A549 (cell line): ENCODE measurements around the gene UBA52. TPM values are rescaled to one million over a fixed set of nuclear protein-coding genes. Genes with fewer than 3 reads are reported as not detected.

ENCODE experiments used
- ATAC-seq, 2 experiments: fragments of 200-7000 bp in 1 of 2; fragments of >200 bp in 1 of 2; cut with Nextera tagmentation in 1 of 2; cut with Tn5 transposase in 1 of 2; 3 replicates each; pipeline versions ENCODE4 v1.8.0 to v1.9.1; 2018 to 2020; ENCODE audit warnings: mild to moderate bottlenecking in 1 of 2, moderate library complexity in 1 of 2
- CTCF ChIA-PET: fragments of 300-600 bp; sonication (Branson Sonifier 250); formaldehyde crosslinking; extraction: SDS; loops from one replicate; lab custom pipeline; 2021; ENCODE audit warnings: antibody characterized with exemption, inconsistent platforms; lab: Yijun Ruan, JAX
- POLR2A ChIA-PET: fragments of 350-600 bp; formaldehyde crosslinking; extraction: SDS; loops from one replicate; lab custom pipeline; 2021; ENCODE audit warnings: antibody characterized with exemption, inconsistent platforms; lab: Yijun Ruan, JAX
- DNase-seq, 2 experiments: peaks; one replicate each; pipeline versions ENCODE4 v3.0.0 to v3.0.0-alpha.2; 2011 to 2016; ENCODE audit warnings: low read depth in 1 of 2, low spot score in 1 of 2
- FAIRE-seq: peaks from 2 replicates; lab custom pipeline; 2011; peaks lifted over from hg19 to GRCh38; lab: Jason Lieb, UNC
- H3K27ac ChIP-seq, 2 experiments: fragments of >200 bp; sonication (Bioruptor Twin); formaldehyde crosslinking; 3 replicates each; pipeline ENCODE4 v1.5.1; 2016 to 2017
- H3K4me1 ChIP-seq: fragments of >200 bp; sonication (Bioruptor Twin); formaldehyde crosslinking; 3 replicates; pipeline ENCODE4 v1.6.1; 2016
- H3K4me2 ChIP-seq: fragments of >200 bp; sonication (Bioruptor Twin); formaldehyde crosslinking; 3 replicates; pipeline ENCODE4 v1.6.1; 2016
- H3K4me3 ChIP-seq: fragments of >200 bp; sonication (Bioruptor Twin); formaldehyde crosslinking; 3 replicates; pipeline ENCODE4 v1.5.1; 2016
- H3K9me3 ChIP-seq: fragments of >200 bp; sonication (Bioruptor Twin); formaldehyde crosslinking; 3 replicates; pipeline ENCODE4 v1.6.1; 2016
- ATOH8 ChIP-seq: fragments of 250-450 bp; sonication (Bioruptor Pico); IDR thresholded peaks from 2 replicates; pipeline ENCODE4 v1.5.0; 2020; ENCODE audit warnings: low read depth, mild to moderate bottlenecking, moderate library complexity
- CBX8 ChIP-seq: fragments of 200-600 bp; sonication (generic); IDR thresholded peaks from 2 replicates; pipeline ENCODE4 v1.6.1; 2016
- CHD4 ChIP-seq: fragments of 200-600 bp; sonication (generic); IDR thresholded peaks from 2 replicates; pipeline ENCODE4 v1.6.1; 2016; ENCODE audit warnings: antibody characterized with exemption, mild to moderate bottlenecking, borderline replicate concordance
- CTCF ChIP-seq: fragments of >200 bp; sonication (Bioruptor Twin); formaldehyde crosslinking; IDR thresholded peaks from 3 replicates; pipeline ENCODE4 v1.5.1; 2016
- FOSB ChIP-seq: fragments of 250-450 bp; sonication (Bioruptor Pico); IDR thresholded peaks from 2 replicates; pipeline ENCODE4 v1.5.0; 2020; ENCODE audit warnings: mild to moderate bottlenecking, moderate library complexity
- FOSL2 ChIP-seq, 2 experiments: fragments of 450-650 bp in 1 of 2; fragments of >200 bp in 1 of 2; sonication (Bioruptor Twin) in 1 of 2; formaldehyde crosslinking; IDR thresholded peaks; 2 replicates each; pipeline versions ENCODE4 v1.5.0 to v1.6.1; 2016 to 2020; ENCODE audit warnings: mild to moderate bottlenecking in 1 of 2, moderate library complexity in 1 of 2
- FOXS1 ChIP-seq: fragments of 250-450 bp; sonication (Bioruptor Pico); IDR thresholded peaks from 2 replicates; pipeline ENCODE4 v1.5.0; 2020; ENCODE audit warnings: mild to moderate bottlenecking, moderate library complexity
- HOXA7 ChIP-seq: fragments of 250-450 bp; sonication (Bioruptor Pico); IDR thresholded peaks from 2 replicates; pipeline ENCODE4 v1.5.0; 2020; ENCODE audit warnings: mild to moderate bottlenecking, moderate library complexity
- HOXB13 ChIP-seq: fragments of 250-450 bp; sonication (Bioruptor Pico); IDR thresholded peaks from 2 replicates; pipeline ENCODE4 v1.5.0; 2020; ENCODE audit warnings: low read depth, mild to moderate bottlenecking, moderate library complexity
- KDM5A ChIP-seq: fragments of 200-600 bp; sonication (generic); IDR thresholded peaks from 2 replicates; pipeline ENCODE4 v1.6.1; 2016; ENCODE audit warnings: antibody characterized with exemption, mild to moderate bottlenecking
- MAX ChIP-seq: IDR thresholded peaks from 2 replicates; pipeline ENCODE4 v1.6.1; 2012
- MAZ ChIP-seq: fragments of 150-350 bp; IDR thresholded peaks from 2 replicates; pipeline ENCODE4 v1.6.1; 2014; ENCODE audit warnings: antibody characterized with exemption, low read depth, low read length, borderline replicate concordance
- NFE2L2 ChIP-seq: fragments of 150-350 bp; conservative IDR thresholded peaks from 2 replicates; pipeline ENCODE4 v1.6.1; 2014; ENCODE audit warnings: low read length
- NR3C1 ChIP-seq: fragments of >200 bp; sonication (Bioruptor Twin); formaldehyde crosslinking; IDR thresholded peaks from 3 replicates; pipeline ENCODE4 v1.6.1; 2017
- PBX3 ChIP-seq: IDR thresholded peaks from 2 replicates; pipeline ENCODE4 v1.6.1; 2012
- POLR2A ChIP-seq: IDR thresholded peaks from 2 replicates; pipeline ENCODE4 v1.6.1; 2012; ENCODE audit warnings: mild to moderate bottlenecking, low read length
- POLR2AphosphoS2 ChIP-seq: conservative IDR thresholded peaks from 2 replicates; pipeline ENCODE4 v1.6.1; 2012; ENCODE audit warnings: low read length, improper control_type of control experiment, inconsistent platforms
- RAD21 ChIP-seq, 2 experiments: fragments of >200 bp in 1 of 2; sonication (Bioruptor Twin) in 1 of 2; formaldehyde crosslinking in 1 of 2; IDR thresholded peaks in 1 of 2; conservative IDR thresholded peaks in 1 of 2; 2 replicates in 1 of 2; 3 replicates in 1 of 2; pipeline ENCODE4 v1.6.1; 2012 to 2018; ENCODE audit warnings: inconsistent platforms in 1 of 2
- RARB ChIP-seq: fragments of 250-450 bp; sonication (Bioruptor Pico); IDR thresholded peaks from 2 replicates; pipeline ENCODE4 v1.8.0; 2021; ENCODE audit warnings: mild to moderate bottlenecking, moderate library complexity
- RFX5 ChIP-seq: fragments of 450-650 bp; IDR thresholded peaks from 2 replicates; pipeline ENCODE4 v1.7.1; 2014; ENCODE audit warnings: antibody characterized with exemption, mild to moderate bottlenecking, moderate library complexity
- RNF2 ChIP-seq: fragments of 200-600 bp; sonication (generic); IDR thresholded peaks from 2 replicates; pipeline ENCODE4 v1.6.1; 2016; ENCODE audit warnings: low read depth, mild to moderate bottlenecking, antibody characterized with exemption, moderate library complexity, borderline replicate concordance
- SMC3 ChIP-seq: fragments of >200 bp; sonication (Bioruptor Twin); formaldehyde crosslinking; IDR thresholded peaks from 3 replicates; pipeline ENCODE4 v1.6.1; 2018; ENCODE audit warnings: inconsistent platforms
- TP53 ChIP-seq: fragments of 250-450 bp; sonication (Bioruptor Pico); IDR thresholded peaks from 2 replicates; pipeline ENCODE4 v1.5.0; 2021; ENCODE audit warnings: mild to moderate bottlenecking, moderate library complexity
- ZFP36 ChIP-seq: fragments of 450-650 bp; IDR thresholded peaks from 2 replicates; pipeline ENCODE4 v1.6.1; 2014; ENCODE audit warnings: borderline replicate concordance; ENCODE audit not compliant: partially characterized antibody
- ZSCAN20 ChIP-seq: fragments of 250-450 bp; sonication (Bioruptor Pico); IDR thresholded peaks from 2 replicates; pipeline ENCODE4 v1.8.0; 2022; ENCODE audit warnings: mild to moderate bottlenecking, moderate library complexity
- WGBS: methylation state at CpG from one replicate; pipeline ENCODE4 v1.1.6; 2017; ENCODE audit errors: missing lambda C conversion rate; 5-methylcytosine and 5-hydroxymethylcytosine counted together
- polyA plus RNA-seq, 4 experiments: library from polyadenylated mRNA; depleted of rRNA in 3 of 4; stranded (reverse); fragments of >200 nt; fragmentation: RNase III in 1 of 4; extraction: RNeasy Plus Mini Kit Qiagen cat#74134 plus additional on column Dnase treatment in 1 of 4; gene quantifications; 2 replicates in 3 of 4; 3 replicates in 1 of 4; pipeline ENCODE4 v1.2.3, GENCODE V29; 2011 to 2017

Gene UBA52
- polyA plus RNA-seq, 2 of the 4 experiments (the other 2 are of a cell fraction), result 888 to 942 TPM

- no peak for DNase-seq
- FAIRE-seq, result no peak
Observed at GRCh38 chr19:18558604-18559003, 13.1 kb upstream of the UBA52 start.

GRCh38 chr19:18559685-18560084, 12.0 kb upstream of the UBA52 start:
- FAIRE-seq (no peak), DNase-seq (no peak), ATAC-seq (no peak)
- ChIA-PET POLR2A (no interaction called here), CTCF (interaction anchor here (1.5 kb wide), 1 partner anchor 29 kb away, joined by 5 read pairs; the partner anchor contains the start of gene REX1BD)
- Histone ChIP-seq H3K9me3 (no peaks in the 10 kb centered on the region), H3K4me1 (peaks cover 11% of the 10 kb centered on the region; the same call in 2 of the 3 replicates), H3K27ac (no peak overlapping the region), H3K4me2 (peak overlapping the region; percentile 88; the same call in 1 of the 3 replicates), H3K4me3 (no peak overlapping the region)
- no peak for TF ChIP-seq POLR2A
- TF ChIP-seq KDM5A, result no peak
- TF ChIP-seq MAX, result no peak
- 76% methylated on average over 5 of the region's 5 CpGs for WGBS

More at GRCh38 chr19:18558604-18559003, 13.1 kb upstream of the UBA52 start:
- Histone ChIP-seq H3K27ac (peak overlapping the region; percentile 84 to 96), H3K4me3 (peak overlapping the region; percentile 81), H3K4me2 (peak overlapping the region; percentile 88), H3K4me1 (peaks cover 11% of the 10 kb centered on the region; the same call in 2 of the 3 replicates), H3K9me3 (no peaks in the 10 kb centered on the region)
- ChIA-PET POLR2A (interaction anchor here (1.4 kb wide), 2 partner anchors 13 to 38 kb away, joined by 4 to 13 read pairs; partner anchors contain the start of gene UBA52), CTCF (interaction anchor here (0.8 to 1.5 kb wide), 3 partner anchors 30 to 108 kb away, joined by 3 to 5 read pairs (median 5); partner anchors contain the start of gene REX1BD)
- 41% methylated on average over 3 of the region's 3 CpGs for WGBS
- TF ChIP-seq RARB (CRISPR knock-in tag), result no peak
- TF ChIP-seq NR3C1, result no peak
- no peak for TF ChIP-seq FOXS1 (CRISPR knock-in tag)
- no peak for TF ChIP-seq MAZ
- no peak for ATAC-seq

- FAIRE-seq (no peak), DNase-seq (no peak), ATAC-seq (no peak)
- Histone ChIP-seq H3K27ac (no peak overlapping the region), H3K4me1 (peaks cover 11% of the 10 kb centered on the region; the same call in 2 of the 3 replicates), H3K4me3 (no peak overlapping the region), H3K9me3 (no peaks in the 10 kb centered on the region), H3K4me2 (no peak overlapping the region)
- ChIA-PET CTCF (interaction anchor here (1.0 to 1.9 kb wide), 2 partner anchors 9 to 92 kb away, joined by 3 to 7 read pairs; partner anchors contain the start of gene UBA52), POLR2A (no interaction called here)
- 90% methylated on average over 10 of the region's 14 CpGs for WGBS
- TF ChIP-seq POLR2AphosphoS2, result no peak
- TF ChIP-seq RNF2, result no peak
- TF ChIP-seq ZFP36, result no peak
- TF ChIP-seq SMC3, result no peak
- no peak for TF ChIP-seq CHD4
- no peak for TF ChIP-seq CTCF
Observed at GRCh38 chr19:18562086-18562485, 9.6 kb upstream of the UBA52 start.

GRCh38 chr19:18566953-18567352, 4.7 kb upstream of the UBA52 start:
- H3K4me2 ChIP-seq, result no peak overlapping the region
- no peak overlapping the region for H3K4me3 ChIP-seq
- 94% methylated on average over 4 of the region's 8 CpGs for whole genome bisulfite sequencing
- H3K4me1 ChIP-seq, result 0 out of 3 replicates have a peak, but pooled peaks cover 5% of the 10 kb centered on the region
- H3K9me3 ChIP-seq, result no peaks in the 10 kb centered on the region
- H3K27ac ChIP-seq, result no peak overlapping the region
- ChIA-PET CTCF (interaction anchor here (1.0 to 1.1 kb wide), 3 partner anchors 22 to 105 kb away, joined by 3 to 5 read pairs (median 3); no protein-coding TSS in a partner anchor), POLR2A (no interaction called here)
- DNase-seq, result no peak
- no peak for FAIRE-seq
- ATAC-seq, result no peak
- TF ChIP-seq FOXS1 (CRISPR knock-in tag), result no peak
- TF ChIP-seq CBX8, result no peak
- TF ChIP-seq HOXB13 (CRISPR knock-in tag), result no peak
- no peak for TF ChIP-seq FOSL2 (IDR thresholded peaks at IDR 0.05)
- no peak for TF ChIP-seq FOSL2 (CRISPR knock-in tag; IDR thresholded peaks at IDR 0.05)
- no peak for TF ChIP-seq RNF2
- no peak for TF ChIP-seq ATOH8 (CRISPR knock-in tag)
- no peak for TF ChIP-seq HOXA7 (CRISPR knock-in tag)
- no peak for TF ChIP-seq RFX5
- no peak for TF ChIP-seq ZSCAN20
- TF ChIP-seq TP53 (CRISPR knock-in tag), result no peak
- no peak for TF ChIP-seq PBX3
- TF ChIP-seq RAD21 (conservative IDR thresholded peaks at IDR 0.05 in 1 of 2, IDR thresholded peaks at IDR 0.05 in 1 of 2), result no peak
- no peak for TF ChIP-seq NFE2L2
- TF ChIP-seq FOSB, result no peak
- TF ChIP-seq CTCF, result no peak
